K562 (cell line): ENCODE measurements around the gene FAM149A. TPM values are rescaled to one million over a fixed set of nuclear protein-coding genes. Genes with fewer than 3 reads are reported as not detected.

Experiments
- ATF3 ChIP-seq, 2 experiments: fragments of 450-650 bp in 1 of 2; sonication (generic) in 1 of 2; formaldehyde crosslinking in 1 of 2; IDR thresholded peaks in 1 of 2; conservative IDR thresholded peaks in 1 of 2; 2 replicates each; pipeline versions ENCODE4 v1.6.1 to v1.8.1; 2016 to 2023; ENCODE audit warnings: mild to moderate bottlenecking in 2 of 2, moderate library complexity in 2 of 2, inconsistent platforms in 1 of 2, missing genetic modification reagents in 1 of 2
- BRF1 ChIP-seq: IDR thresholded peaks from 3 replicates; pipeline ENCODE4 v1.6.1; 2011; ENCODE audit warnings: borderline replicate concordance, mild to moderate bottlenecking; ENCODE audit not compliant: insufficient read length; ENCODE audit errors: extremely low read depth
- CHD1 ChIP-seq: fragments of 200-600 bp; sonication (generic); IDR thresholded peaks from one replicate; pipeline ENCODE4 v1.6.1; 2012; ENCODE audit warnings: mild to moderate bottlenecking, moderate library complexity, low read length, inconsistent platforms
- CREB1 ChIP-seq, 2 experiments: sonication (generic) in 1 of 2; formaldehyde crosslinking in 1 of 2; IDR thresholded peaks; 2 replicates each; pipeline versions ENCODE4 v1.6.1 to v1.8.0; 2012 to 2022; ENCODE audit warnings: inconsistent platforms in 1 of 2, mild to moderate bottlenecking in 1 of 2, missing genetic modification reagents in 1 of 2, moderate library complexity in 1 of 2
- FOS ChIP-seq: IDR thresholded peaks from 3 replicates; pipeline ENCODE4 v1.6.1; 2011; ENCODE audit not compliant: insufficient read length; ENCODE audit errors: extremely low read depth
- NR1H2 ChIP-seq: sonication (generic); formaldehyde crosslinking; IDR thresholded peaks from 2 replicates; pipeline ENCODE4 v1.4.0; 2020; ENCODE audit warnings: mild to moderate bottlenecking, missing genetic modification reagents
- POU5F1 ChIP-seq: fragments of 150-350 bp; IDR thresholded peaks from 2 replicates; pipeline ENCODE4 v1.6.1; 2014; ENCODE audit warnings: borderline replicate concordance, low read length, low read depth, mild to moderate bottlenecking; ENCODE audit not compliant: partially characterized antibody
- SREBF2 ChIP-seq: sonication (generic); formaldehyde crosslinking; IDR thresholded peaks from 2 replicates; pipeline ENCODE4 v1.4.0; 2020; ENCODE audit warnings: mild to moderate bottlenecking, missing genetic modification reagents
- ZC3H11A ChIP-seq: IDR thresholded peaks from 2 replicates; pipeline ENCODE4 v1.6.1; 2012; ENCODE audit warnings: low read depth, low read length, improper control_type of control experiment
- ZEB2 ChIP-seq: fragments of 450-650 bp; IDR thresholded peaks from 2 replicates; pipeline ENCODE4 v1.6.1; 2016
- ZNF212 ChIP-seq: fragments of 450-650 bp; formaldehyde crosslinking; IDR thresholded peaks from 2 replicates; pipeline ENCODE4 v1.4.0; 2020; ENCODE audit warnings: mild to moderate bottlenecking
- ZNF277 ChIP-seq: fragments of 250-450 bp; sonication (Bioruptor Pico); IDR thresholded peaks from 2 replicates; pipeline ENCODE4 v1.8.0; 2022; ENCODE audit warnings: inconsistent platforms, mild to moderate bottlenecking, moderate library complexity, borderline replicate concordance
- ZNF280A ChIP-seq: fragments of 450-650 bp; IDR thresholded peaks from 2 replicates; pipeline ENCODE4 v1.6.1; 2018; ENCODE audit warnings: mild to moderate bottlenecking, low read depth; ENCODE audit not compliant: partially characterized antibody
- ZNF395 ChIP-seq: fragments of 200-800 bp; sonication (Bioruptor generic); IDR thresholded peaks from 2 replicates; pipeline ENCODE4 v1.6.1; 2017; ENCODE audit warnings: missing genetic modification characterization, missing compliant biosample characterization
- ZNF512 ChIP-seq: IDR thresholded peaks from 2 replicates; pipeline ENCODE4 v1.6.1; 2016; ENCODE audit warnings: missing genetic modification characterization, missing compliant biosample characterization
- ZNF740 ChIP-seq, 3 experiments: fragments of 200-800 bp in 1 of 3; sonication (Bioruptor generic) in 1 of 3; sonication (generic) in 1 of 3; formaldehyde crosslinking in 1 of 3; IDR thresholded peaks; 2 replicates each; pipeline versions ENCODE4 v1.6.1 to v1.8.0; 2016 to 2022; ENCODE audit warnings: mild to moderate bottlenecking in 2 of 3, missing compliant biosample characterization in 2 of 3, missing genetic modification characterization in 2 of 3, missing genetic modification reagents in 1 of 3
- polyA plus RNA-seq, 8 experiments: library from polyadenylated mRNA; depleted of rRNA in 4 of 8; stranded (reverse) in 5 of 8; unstranded in 3 of 8; fragments of >200 nt; fragmentation: Nextera tagmentation in 2 of 8; fragmentation: Illumina TruSeq in 1 of 8; extraction: Ambion mirVana in 2 of 8; extraction: Trizol in 1 of 8; gene quantifications; 2 replicates each; pipeline versions ENCODE4 v1.2.1 to v1.2.3, GENCODE V29; 2011 to 2014; ENCODE audit warnings: inconsistent platforms in 1 of 8, missing spikeins in 1 of 8
- total RNA-seq, 7 experiments: library from RNA; depleted of rRNA in 6 of 7; stranded (reverse); fragments of >200 nt in 6 of 7; fragmentation: Illumina TruSeq in 2 of 7; extraction: Trizol in 2 of 7; gene quantifications; 2 replicates each; pipeline versions ENCODE4 v1.2.1 to v1.2.3, GENCODE V29; 2011 to 2021; ENCODE audit warnings: low replicate concordance in 1 of 7

Gene FAM149A
- total and polyA plus RNA-seq, 9 of the 15 experiments (the other 6 are each of a cell fraction or from before 2014, with no cell fraction given), result not detected

GRCh38 chr4:186191200-186192065, 86.9 kb downstream of the FAM149A start, which contains the start of gene CYP4V2 (continued):
- TF ChIP-seq ZNF740 (CRISPR knock-in tag; IDR thresholded peaks at IDR 0.05), result 0 out of 2 replicates have a peak, but pooled peaks have one; percentile 21
- no peak for TF ChIP-seq ZNF740 (tag; IDR thresholded peaks at IDR 0.05)
- no peak for TF ChIP-seq ZNF512
- no peak for TF ChIP-seq ZEB2
- TF ChIP-seq ZNF280A, result no peak
- 0 out of 2 replicates have a peak, but pooled peaks have one; percentile 58 for TF ChIP-seq CREB1 (IDR thresholded peaks at IDR 0.05)
- no peak; the same call in 1 of the 2 replicates for TF ChIP-seq CREB1 (CRISPR knock-in tag; IDR thresholded peaks at IDR 0.05)
- TF ChIP-seq POU5F1, result no peak
- no peak for TF ChIP-seq SREBF2
- TF ChIP-seq ZC3H11A, result 0 out of 2 replicates have a peak, but pooled peaks have one; percentile 53
- TF ChIP-seq ZNF395 (CRISPR knock-in tag), result no peak; the same call in 1 of the 2 replicates
- no peak for TF ChIP-seq ATF3 (IDR thresholded peaks at IDR 0.05)
- TF ChIP-seq ATF3 (CRISPR knock-in tag; conservative IDR thresholded peaks at IDR 0.05), result 0 out of 2 replicates have a peak, but pooled peaks have one; percentile 47
- peak; percentile 27 for TF ChIP-seq CHD1
- TF ChIP-seq NR1H2 (CRISPR knock-in tag), result peak; percentile 73; the same call in 1 of the 2 replicates
- TF ChIP-seq FOS, result no peak
- no peak for TF ChIP-seq ZNF212
- TF ChIP-seq ZNF277 (CRISPR knock-in tag), result no peak
- no peak for TF ChIP-seq BRF1
